H1 (cell line): Measurements from ENCODE around the gene TMEM59L. TPM values are rescaled to one million over a fixed set of nuclear protein-coding genes. Genes with fewer than 3 reads are reported as not detected.

Source experiments
- NANOG ChIP-seq: IDR thresholded peaks from 2 replicates; pipeline ENCODE4 v1.6.1; 2011; ENCODE audit warnings: low read length, low read depth, mild to moderate bottlenecking, inconsistent platforms; ENCODE audit not compliant: insufficient read depth, poor library complexity, severe bottlenecking
- TBP ChIP-seq: IDR thresholded peaks from 2 replicates; pipeline ENCODE4 v1.6.1; 2011; ENCODE audit warnings: low read depth, low read length, improper control_type of control experiment
- ZNF274 ChIP-seq: IDR thresholded peaks from 2 replicates; pipeline ENCODE4 v1.7.0; 2012; ENCODE audit warnings: low read length, borderline replicate concordance; ENCODE audit errors: extremely low read depth
- polyA plus RNA-seq, 7 experiments: library from polyadenylated mRNA; depleted of rRNA in 3 of 7; stranded (reverse) in 5 of 7; unstranded in 2 of 7; fragments of >200 nt in 5 of 7; fragments of 200-250 nt in 2 of 7; gene quantifications; 1 replicate in 5 of 7; 2 replicates in 1 of 7; 4 replicates in 1 of 7; pipeline versions ENCODE4 v1.2.1 to v1.2.3, GENCODE V29; 2011 to 2013; ENCODE audit warnings: missing spikeins in 2 of 7, mixed read lengths in 2 of 7
- total RNA-seq: library from RNA; stranded (reverse); fragmentation: NEBNext Ultra II Directional; extraction: Animal tissue kit (Norgen Biotek cat#: 25700); gene quantifications from 2 replicates; pipeline ENCODE4 v1.2.1, GENCODE V29; 2021

Gene TMEM59L
- total and polyA plus RNA-seq, 2 of the 8 experiments (the other 6 are each of a cell fraction or from before 2014, with no cell fraction given), result 4.0 to 12.2 TPM

DNA sequence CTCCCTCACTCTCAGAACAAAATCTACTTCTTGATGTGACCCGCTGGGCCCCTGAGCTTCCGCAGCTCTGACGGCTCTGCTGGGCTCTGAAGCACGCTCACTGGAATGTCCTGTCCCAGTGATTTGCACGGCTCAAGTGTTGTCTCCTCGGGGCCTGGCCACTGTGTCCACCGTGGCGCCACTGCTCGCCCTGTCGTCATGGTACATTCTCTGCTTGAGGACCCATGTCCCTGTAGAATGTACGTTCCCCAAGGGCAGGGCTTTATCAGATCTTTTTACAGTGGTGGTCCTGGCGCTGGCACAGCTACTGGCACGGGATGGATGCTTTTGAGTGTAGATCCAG is 36.3 kb downstream of the TMEM59L start (continued):
- TF ChIP-seq NANOG (no peak), TBP (no peak), ZNF274 (no peak)
